GM12801 (cell line): Measurements from ENCODE around the gene TAS2R40.

Source experiments
- TF ChIP-seq, protein P1 (sequence below): IDR thresholded peaks from one replicate; pipeline ENCODE4 v1.5.1; 2011; ENCODE audit warnings: control low read depth; ENCODE audit not compliant: insufficient read length; ENCODE audit errors: extremely low read depth

Gene TAS2R40

DNA sequence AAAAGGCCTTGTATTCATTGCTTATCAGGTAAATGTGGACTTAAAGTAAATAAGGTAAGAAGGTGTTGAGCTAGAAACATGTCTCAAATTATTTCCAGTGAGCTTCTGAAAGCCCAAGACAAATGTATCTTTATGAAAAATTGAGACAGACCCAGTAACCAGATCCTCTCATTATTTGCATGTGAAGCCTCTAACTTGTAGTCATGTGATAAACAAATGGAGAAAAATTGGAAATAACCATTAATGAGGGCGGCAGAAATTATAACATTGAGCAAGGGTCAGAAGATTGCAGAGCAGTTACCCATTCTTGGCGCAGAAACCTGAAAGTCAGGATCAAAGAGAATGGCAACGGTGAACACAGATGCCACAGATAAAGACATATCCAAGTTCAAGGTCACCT lies at the start of gene TAS2R40:
TAS2R40 (plus strand) TSS at position 301 of the 400 bp plus-strand sequence; CDS start at position 343, 42 bp downstream.
- TF ChIP-seq, protein P1, sequence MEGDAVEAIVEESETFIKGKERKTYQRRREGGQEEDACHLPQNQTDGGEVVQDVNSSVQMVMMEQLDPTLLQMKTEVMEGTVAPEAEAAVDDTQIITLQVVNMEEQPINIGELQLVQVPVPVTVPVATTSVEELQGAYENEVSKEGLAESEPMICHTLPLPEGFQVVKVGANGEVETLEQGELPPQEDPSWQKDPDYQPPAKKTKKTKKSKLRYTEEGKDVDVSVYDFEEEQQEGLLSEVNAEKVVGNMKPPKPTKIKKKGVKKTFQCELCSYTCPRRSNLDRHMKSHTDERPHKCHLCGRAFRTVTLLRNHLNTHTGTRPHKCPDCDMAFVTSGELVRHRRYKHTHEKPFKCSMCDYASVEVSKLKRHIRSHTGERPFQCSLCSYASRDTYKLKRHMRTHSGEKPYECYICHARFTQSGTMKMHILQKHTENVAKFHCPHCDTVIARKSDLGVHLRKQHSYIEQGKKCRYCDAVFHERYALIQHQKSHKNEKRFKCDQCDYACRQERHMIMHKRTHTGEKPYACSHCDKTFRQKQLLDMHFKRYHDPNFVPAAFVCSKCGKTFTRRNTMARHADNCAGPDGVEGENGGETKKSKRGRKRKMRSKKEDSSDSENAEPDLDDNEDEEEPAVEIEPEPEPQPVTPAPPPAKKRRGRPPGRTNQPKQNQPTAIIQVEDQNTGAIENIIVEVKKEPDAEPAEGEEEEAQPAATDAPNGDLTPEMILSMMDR: no peak

DNA sequence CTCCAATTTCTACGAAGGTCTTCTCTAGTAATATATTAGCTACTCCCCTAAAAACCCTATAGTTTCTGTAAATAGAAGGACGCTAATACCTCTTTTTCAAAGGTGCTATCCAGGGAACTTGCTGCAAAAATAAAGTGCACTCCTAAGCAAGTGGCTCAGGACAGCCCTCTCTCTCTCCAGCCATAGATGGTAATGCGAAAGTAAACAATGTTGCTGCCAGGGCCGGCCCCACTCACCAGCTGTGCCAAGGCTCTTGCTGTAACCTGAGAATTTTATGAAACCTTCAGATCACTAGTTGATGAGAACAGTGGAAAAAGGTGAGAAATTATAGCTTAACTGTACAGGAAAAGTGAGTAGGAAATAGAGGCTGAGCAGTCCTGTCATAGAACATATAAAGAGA lies 49.5 kb upstream of the TAS2R40 start:
- TF ChIP-seq, protein P1: no peak

DNA sequence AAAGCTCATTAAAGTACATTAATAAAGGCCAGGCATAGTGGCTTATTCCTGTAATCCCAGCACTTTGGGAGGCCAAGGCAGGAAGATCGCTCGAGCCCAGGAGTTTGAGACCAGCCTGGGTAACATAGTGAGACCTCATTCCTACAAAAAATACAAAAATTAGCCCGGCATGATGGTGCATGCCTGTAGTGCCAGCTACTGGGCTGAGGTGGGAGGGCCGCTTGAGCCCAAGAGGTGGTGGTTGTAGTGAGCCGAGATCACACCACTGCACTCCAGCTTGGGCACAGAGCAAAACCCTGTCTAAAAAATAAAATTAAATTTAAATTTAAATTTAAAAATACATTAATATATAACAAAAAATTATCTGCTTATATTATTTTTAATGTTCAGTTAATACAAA lies 45.7 kb upstream of the TAS2R40 start:
- TF ChIP-seq, protein P1: no peak

DNA sequence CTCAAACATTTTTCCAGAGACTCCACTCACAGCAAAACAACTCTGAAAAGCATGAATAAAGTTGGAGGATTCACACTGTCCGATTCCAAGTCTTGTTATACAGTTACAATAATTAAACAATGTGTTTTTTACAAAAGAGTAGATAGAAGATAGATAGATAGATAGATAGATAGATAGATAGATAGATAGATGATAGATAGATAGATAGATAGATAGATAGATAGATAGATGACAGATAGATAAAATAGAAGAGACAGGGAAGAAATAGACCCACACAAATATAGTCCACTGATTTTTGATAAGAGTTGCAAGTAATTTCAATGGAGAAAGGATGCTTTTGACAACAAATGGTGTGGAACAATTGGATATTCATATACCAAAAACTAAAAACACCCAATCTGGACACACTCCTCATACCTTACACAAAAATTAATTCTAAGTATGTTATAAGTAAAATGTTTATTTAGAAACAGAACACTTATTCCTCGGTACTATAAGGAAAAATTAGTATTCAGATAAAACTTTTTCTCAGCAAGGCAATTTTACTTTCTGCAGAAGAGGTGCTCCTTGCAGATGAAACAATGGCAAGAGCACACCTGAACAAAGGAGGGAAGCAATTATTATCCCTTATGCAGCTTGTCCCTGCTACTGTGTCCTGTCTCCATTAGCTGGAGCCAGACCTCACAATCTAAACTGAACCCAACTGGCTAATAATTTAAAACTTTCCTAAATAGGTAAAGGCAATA lies 44.3 kb upstream of the TAS2R40 start:
- TF ChIP-seq, protein P1: no peak

GRCh38 chr7:143181349-143181748 lies 40.5 kb upstream of the TAS2R40 start:
- TF ChIP-seq, protein P1: no peak

GRCh38 chr7:143183024-143183423 lies 38.8 kb upstream of the TAS2R40 start, which contains the start of gene TAS2R39:
TSS of gene TAS2R39 (plus strand) at chr7:143183419. CDS start at chr7:143183419, 0 bp downstream.
- TF ChIP-seq, protein P1: no peak

GRCh38 chr7:143185551-143185950 lies 36.3 kb upstream of the TAS2R40 start:
- TF ChIP-seq, protein P1: no peak
